Mesothelial cell of epicardium (in vitro differentiated cells): ENCODE data around the gene NHSL1. TPM values are rescaled to one million over a fixed set of nuclear protein-coding genes. Genes with fewer than 3 reads are reported as not detected.
A peak's percentile ranks its signal among the peaks of the same experiment; 100 is the strongest.

Source experiments
- DNase-seq, 2 experiments: peaks; one replicate each; pipeline ENCODE4 v3.0.0; 2021; ENCODE audit warnings: low spot score in 2 of 2; ENCODE audit not compliant: unreplicated experiment in 2 of 2
- H3K27ac Mint-ChIP-seq: 2 replicates; pipeline ENCODE4 v1.8.0; 2021; ENCODE audit warnings: mixed read lengths
- H3K27me3 Mint-ChIP-seq: 2 replicates; pipeline ENCODE4 v1.8.0; 2021; ENCODE audit warnings: low read depth, mixed read lengths
- H3K36me3 Mint-ChIP-seq: 2 replicates; pipeline ENCODE4 v1.8.0; 2021; ENCODE audit warnings: mixed read lengths
- H3K4me1 Mint-ChIP-seq: 2 replicates; pipeline ENCODE4 v1.8.0; 2021; ENCODE audit warnings: mixed read lengths
- H3K4me3 Mint-ChIP-seq: 2 replicates; pipeline ENCODE4 v1.8.0; 2021; ENCODE audit warnings: mild to moderate bottlenecking, moderate library complexity, mixed read lengths
- H3K9me3 Mint-ChIP-seq: 2 replicates; pipeline ENCODE4 v1.8.0; 2021; ENCODE audit warnings: mixed read lengths
- total RNA-seq: library from RNA; stranded (reverse); gene quantifications from 3 replicates; pipeline ENCODE4 v1.2.1, GENCODE V29; 2021
- TF ChIP-seq, protein P1 (sequence below): fragments of 200-600 bp; sonication (generic); IDR thresholded peaks from one replicate; pipeline ENCODE4 v1.5.0; 2021; ENCODE audit warnings: antibody characterized with exemption; ENCODE audit not compliant: unreplicated experiment

NHSL1 gene
- total RNA-seq, 1 donor from 2014 or later = 68.0 TPM

DNA sequence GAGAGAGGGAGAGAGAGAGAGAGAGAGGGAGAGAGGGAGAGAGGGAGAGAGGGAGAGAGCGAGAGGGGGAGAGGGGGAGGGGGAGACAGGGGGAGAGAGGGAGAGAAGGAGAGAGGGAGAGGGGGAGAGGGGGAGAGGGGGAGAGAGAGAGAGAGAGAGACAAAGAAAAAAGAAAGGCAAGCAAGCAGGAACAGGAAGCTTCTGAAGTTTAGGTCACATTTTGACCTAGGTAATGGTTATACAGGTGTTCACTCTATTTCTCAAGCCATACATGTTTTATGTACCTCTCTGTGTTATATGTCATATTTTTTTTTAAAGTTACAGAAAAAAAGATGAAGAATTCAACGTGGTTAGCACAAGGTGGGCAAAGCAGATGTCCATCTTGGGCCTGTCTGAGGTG, 9.4 kb downstream of the NHSL1 start:
- TF ChIP-seq, protein P1, sequence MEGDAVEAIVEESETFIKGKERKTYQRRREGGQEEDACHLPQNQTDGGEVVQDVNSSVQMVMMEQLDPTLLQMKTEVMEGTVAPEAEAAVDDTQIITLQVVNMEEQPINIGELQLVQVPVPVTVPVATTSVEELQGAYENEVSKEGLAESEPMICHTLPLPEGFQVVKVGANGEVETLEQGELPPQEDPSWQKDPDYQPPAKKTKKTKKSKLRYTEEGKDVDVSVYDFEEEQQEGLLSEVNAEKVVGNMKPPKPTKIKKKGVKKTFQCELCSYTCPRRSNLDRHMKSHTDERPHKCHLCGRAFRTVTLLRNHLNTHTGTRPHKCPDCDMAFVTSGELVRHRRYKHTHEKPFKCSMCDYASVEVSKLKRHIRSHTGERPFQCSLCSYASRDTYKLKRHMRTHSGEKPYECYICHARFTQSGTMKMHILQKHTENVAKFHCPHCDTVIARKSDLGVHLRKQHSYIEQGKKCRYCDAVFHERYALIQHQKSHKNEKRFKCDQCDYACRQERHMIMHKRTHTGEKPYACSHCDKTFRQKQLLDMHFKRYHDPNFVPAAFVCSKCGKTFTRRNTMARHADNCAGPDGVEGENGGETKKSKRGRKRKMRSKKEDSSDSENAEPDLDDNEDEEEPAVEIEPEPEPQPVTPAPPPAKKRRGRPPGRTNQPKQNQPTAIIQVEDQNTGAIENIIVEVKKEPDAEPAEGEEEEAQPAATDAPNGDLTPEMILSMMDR = no peak
- H3K27me3 Mint-ChIP-seq = no peaks in the 10 kb centered on the region
- H3K36me3 Mint-ChIP-seq = peaks cover 10% of the 10 kb centered on the region
- peaks cover 73% of the 10 kb centered on the region for H3K4me1 Mint-ChIP-seq
- DNase-seq = no peak
- no peak overlapping the region for H3K4me3 Mint-ChIP-seq
- H3K9me3 Mint-ChIP-seq = no peaks in the 10 kb centered on the region
- peak overlapping the region; percentile 51 for H3K27ac Mint-ChIP-seq

DNA sequence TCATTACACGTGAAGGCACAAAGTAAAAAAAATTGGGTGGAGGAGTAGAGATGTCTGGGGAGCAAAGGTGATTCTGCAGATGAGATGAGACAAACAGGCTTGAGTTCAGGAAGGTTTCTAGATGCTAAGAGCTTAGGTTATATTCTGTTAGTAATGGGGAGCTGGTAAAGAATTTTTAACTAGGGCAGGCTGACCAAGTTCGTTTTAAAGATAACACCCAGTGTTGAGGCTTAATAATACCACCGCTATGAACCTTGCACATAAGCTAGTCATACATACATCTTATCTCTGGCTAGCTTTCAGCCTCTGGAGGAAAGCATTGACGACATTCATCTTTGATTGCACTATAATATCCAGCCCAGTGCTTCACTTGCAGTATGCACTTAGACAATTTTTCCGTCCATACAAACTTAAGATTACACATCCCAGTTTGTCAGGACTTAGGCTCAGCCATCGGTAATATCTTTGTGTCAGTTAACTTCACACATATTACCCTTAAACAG, 12.1 kb downstream of the NHSL1 start:
- no peaks in the 10 kb centered on the region for H3K9me3 Mint-ChIP-seq
- peaks cover 69% of the 10 kb centered on the region for H3K4me1 Mint-ChIP-seq
- peak overlapping the region; percentile 95 for H3K27ac Mint-ChIP-seq
- H3K36me3 Mint-ChIP-seq = peaks cover 7% of the 10 kb centered on the region
- DNase-seq = no peak
- TF ChIP-seq, protein P1 = no peak
- no peak overlapping the region for H3K4me3 Mint-ChIP-seq
- no peaks in the 10 kb centered on the region for H3K27me3 Mint-ChIP-seq

DNA sequence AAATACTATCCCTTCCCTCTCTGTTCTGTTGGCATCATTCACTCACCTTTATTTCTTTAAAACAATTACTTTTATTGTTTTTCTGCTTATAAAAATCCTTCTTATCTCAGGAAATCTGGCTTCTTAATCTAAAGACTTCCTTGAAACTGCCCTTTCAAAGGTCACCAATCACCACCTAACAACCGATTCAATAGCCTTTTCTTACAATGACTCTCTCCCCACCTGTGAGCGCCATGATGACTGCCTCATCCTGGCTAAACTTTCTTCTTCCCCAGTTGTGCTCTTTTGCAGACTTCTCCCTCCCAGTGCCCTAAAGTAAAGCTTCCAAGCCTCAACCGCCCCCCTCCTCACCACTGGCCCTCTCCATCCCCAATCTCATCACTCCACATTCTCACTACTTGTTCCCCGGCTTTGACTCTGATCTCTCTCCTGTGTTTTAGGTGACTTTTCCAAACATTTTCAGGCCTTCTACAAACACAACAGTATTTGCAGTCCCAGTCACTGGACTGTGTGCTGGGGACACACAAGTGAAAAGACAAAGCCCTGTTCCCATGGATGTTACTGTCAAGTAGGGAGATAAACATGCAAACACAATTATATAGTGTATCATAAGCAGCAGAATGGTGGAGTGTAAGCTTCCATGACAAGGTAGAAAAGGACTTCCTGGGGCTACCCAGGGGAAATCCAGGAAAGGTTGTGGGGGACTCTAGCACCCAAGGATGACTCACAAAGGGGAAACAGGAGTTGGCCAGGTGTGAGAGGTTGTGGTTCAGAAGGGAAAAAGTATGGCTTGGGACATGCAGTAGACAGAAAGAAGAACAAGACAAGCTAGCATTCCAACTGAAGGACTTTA, 12.8 kb downstream of the NHSL1 start:
- Mint-ChIP-seq H3K27me3 (no peaks in the 10 kb centered on the region), H3K4me1 (peaks cover 67% of the 10 kb centered on the region), H3K27ac (peak overlapping the region; percentile 95), H3K4me3 (no peak overlapping the region), H3K36me3 (peaks cover 7% of the 10 kb centered on the region), H3K9me3 (no peaks in the 10 kb centered on the region)
- DNase-seq = no peak
- TF ChIP-seq, protein P1 = no peak

DNA sequence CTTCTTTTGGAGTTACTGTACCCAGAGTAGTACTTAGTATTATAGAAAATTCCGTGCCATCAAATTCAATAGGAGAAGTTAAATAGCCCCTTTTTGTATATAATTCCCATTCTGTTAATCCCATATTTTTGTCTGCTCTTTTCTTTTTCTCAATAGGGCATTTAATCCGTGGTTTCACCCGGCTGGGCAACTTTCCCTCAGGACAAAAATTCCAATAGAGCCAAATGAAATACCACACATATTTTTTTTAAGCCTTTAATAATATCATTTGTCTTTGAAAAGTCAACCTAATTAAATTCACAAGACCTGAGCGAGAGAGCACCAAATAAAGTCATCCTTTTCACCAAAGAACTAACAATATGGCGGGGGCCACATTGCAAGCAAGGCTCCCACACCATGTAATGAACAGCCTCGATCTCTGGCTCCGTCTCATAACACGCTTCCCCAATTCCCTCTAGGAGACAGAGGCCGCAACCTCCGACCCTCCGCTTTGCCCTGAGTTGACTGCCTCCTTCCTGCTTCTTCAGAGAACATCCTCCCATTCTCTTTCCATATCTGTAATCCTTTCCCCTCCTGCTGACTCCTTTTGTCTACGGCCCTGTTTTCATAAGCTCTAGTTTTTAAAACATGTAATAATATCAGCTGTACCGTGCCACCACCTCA, 13.6 kb downstream of the NHSL1 start:
- Mint-ChIP-seq H3K4me3 (no peak overlapping the region), H3K4me1 (peaks cover 64% of the 10 kb centered on the region), H3K27ac (peak overlapping the region; percentile 95), H3K27me3 (no peaks in the 10 kb centered on the region), H3K9me3 (no peaks in the 10 kb centered on the region), H3K36me3 (peaks cover 7% of the 10 kb centered on the region)
- TF ChIP-seq, protein P1 = no peak
- DNase-seq = no peak

DNA sequence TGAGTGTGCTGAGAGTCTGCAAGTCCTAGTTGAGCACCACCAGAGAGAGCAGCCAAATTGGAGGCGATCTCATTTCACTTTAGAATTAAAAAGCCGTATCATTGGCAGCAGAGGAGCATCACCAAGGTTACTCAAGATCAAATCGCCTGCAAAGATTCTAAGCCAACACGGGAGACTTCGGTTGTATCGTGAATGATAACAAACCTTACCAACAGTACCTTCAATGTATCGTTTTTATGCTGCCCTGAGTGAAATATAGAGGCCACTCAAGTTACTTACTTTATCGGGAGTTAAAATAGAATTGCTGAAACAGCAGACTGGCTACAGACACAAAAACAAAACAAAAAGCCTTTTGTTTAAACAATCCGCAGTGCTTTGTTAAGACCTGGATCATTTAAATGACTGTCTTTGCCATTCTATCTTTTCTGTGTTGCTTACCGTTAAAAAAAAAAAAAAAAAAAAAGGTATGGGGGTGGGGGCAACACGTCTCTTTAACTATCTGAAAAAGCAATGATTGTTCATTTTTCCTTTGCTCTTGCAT, 14.2 kb downstream of the NHSL1 start:
- no peak for DNase-seq
- Mint-ChIP-seq H3K4me1 (peaks cover 66% of the 10 kb centered on the region), H3K4me3 (peak overlapping the region; percentile 20), H3K9me3 (no peaks in the 10 kb centered on the region), H3K36me3 (peaks cover 7% of the 10 kb centered on the region), H3K27ac (peak overlapping the region; percentile 95), H3K27me3 (no peaks in the 10 kb centered on the region)
- TF ChIP-seq, protein P1 = no peak
